Keratinocyte (primary cell): ENCODE results near the gene TMPRSS13. TPM values are rescaled to one million over a fixed set of nuclear protein-coding genes. Genes with fewer than 3 reads are reported as not detected.
"Not testable (repeated sequence)": the region's sequence is repeated elsewhere in the genome, so short reads cannot be mapped to it uniquely, and the experiment has no call there.

Experiments used
- DNase-seq: peaks from one replicate; pipeline ENCODE4 v3.0.0-alpha.2; 2011; ENCODE audit warnings: low read depth, missing footprints, low spot score
- FAIRE-seq: peaks from 2 replicates; lab custom pipeline; 2011; peaks lifted over from hg19 to GRCh38; lab: Jason Lieb, UNC
- H2AFZ ChIP-seq: 2 replicates; pipeline ENCODE4 v1.6.0; 2012; ENCODE audit warnings: low read length, control low read depth, inconsistent platforms; ENCODE audit not compliant: control insufficient read depth
- H3K27ac ChIP-seq: 2 replicates; pipeline ENCODE4 v1.5.1; 2011; ENCODE audit warnings: low read length; ENCODE audit not compliant: control insufficient read depth, insufficient read depth
- H3K27me3 ChIP-seq: 3 replicates; pipeline ENCODE4 v1.6.0; 2011; ENCODE audit warnings: low read length; ENCODE audit not compliant: control insufficient read depth, insufficient read depth; ENCODE audit errors: extremely low read depth
- H3K36me3 ChIP-seq, 2 experiments: 2 replicates in 1 of 2; 3 replicates in 1 of 2; pipeline ENCODE4 v1.5.1; 2011; ENCODE audit warnings: low read length in 2 of 2, mild to moderate bottlenecking in 1 of 2; ENCODE audit not compliant: control insufficient read depth in 2 of 2, insufficient read depth in 2 of 2; ENCODE audit errors: extremely low read depth in 1 of 2
- H3K4me1 ChIP-seq: 3 replicates; pipeline ENCODE4 v1.5.1; 2011; ENCODE audit warnings: low read length; ENCODE audit not compliant: control insufficient read depth, insufficient read depth; ENCODE audit errors: extremely low read depth
- H3K4me2 ChIP-seq: 3 replicates; pipeline ENCODE4 v1.6.0; 2011; ENCODE audit warnings: low read depth, low read length; ENCODE audit not compliant: control insufficient read depth, insufficient read depth; ENCODE audit errors: extremely low read depth
- H3K4me3 ChIP-seq, 3 experiments: fragments of 200-600 bp in 1 of 3; sonication (generic) in 1 of 3; 2 replicates in 2 of 3; 3 replicates in 1 of 3; pipeline ENCODE4 v1.5.1; 2011 to 2016; ENCODE audit warnings: low read length in 3 of 3, mild to moderate bottlenecking in 3 of 3, control low read depth in 2 of 3, inconsistent platforms in 1 of 3, low read depth in 1 of 3, mixed read lengths in 1 of 3, mixed run types in 1 of 3, moderate library complexity in 1 of 3; ENCODE audit not compliant: control insufficient read depth in 2 of 3, insufficient read depth in 2 of 3; ENCODE audit errors: extremely low read depth in 1 of 3
- H3K79me2 ChIP-seq: 2 replicates; pipeline ENCODE4 v1.6.0; 2012; ENCODE audit warnings: low read length; ENCODE audit not compliant: control insufficient read depth, insufficient read depth
- H3K9ac ChIP-seq: 3 replicates; pipeline ENCODE4 v1.6.0; 2011; ENCODE audit warnings: low read length; ENCODE audit not compliant: control insufficient read depth, insufficient read depth; ENCODE audit errors: extremely low read depth
- H3K9me1 ChIP-seq: 3 replicates; pipeline ENCODE4 v1.6.0; 2011; ENCODE audit warnings: low read length; ENCODE audit not compliant: control insufficient read depth, insufficient read depth; ENCODE audit errors: extremely low read depth
- H3K9me3 ChIP-seq: 2 replicates; pipeline ENCODE4 v1.5.1; 2012; ENCODE audit warnings: low read depth, low read length; ENCODE audit not compliant: control insufficient read depth
- H4K20me1 ChIP-seq: 3 replicates; pipeline ENCODE4 v1.6.0; 2011; ENCODE audit warnings: low read length; ENCODE audit not compliant: control insufficient read depth, insufficient read depth; ENCODE audit errors: extremely low read depth
- CTCF ChIP-seq, 3 experiments: IDR thresholded peaks in 1 of 3; conservative IDR thresholded peaks in 1 of 3; optimal IDR thresholded peaks in 1 of 3; 2 replicates in 2 of 3; 3 replicates in 1 of 3; pipeline versions ENCODE3 to v1.5.1; 2011; ENCODE audit warnings: low read length in 3 of 3, mild to moderate bottlenecking in 3 of 3, moderate library complexity in 2 of 3, control low read depth in 1 of 3, inconsistent platforms in 1 of 3; ENCODE audit not compliant: insufficient read depth in 2 of 3; ENCODE audit errors: extremely low read depth in 1 of 3
- EZH2 ChIP-seq: IDR thresholded peaks from one replicate; pipeline ENCODE4 v1.6.1; 2012; ENCODE audit warnings: inconsistent platforms, mild to moderate bottlenecking, low read length, moderate library complexity
- dilution Hi-C: fragments of 300-500 bp; cut with MboI; formaldehyde crosslinking; loops from one replicate; pipeline ENCODE4 v1.7.0; 2020; ENCODE audit warnings: low sequenced_read_pairs; ENCODE audit not compliant: extremely low pct_ligation_motif_present
- polyA plus RNA-seq, 5 experiments: library from polyadenylated mRNA; depleted of rRNA in 3 of 5; stranded (reverse) in 3 of 5; stranded (forward) in 1 of 5; unstranded in 1 of 5; fragments of >200 nt; gene quantifications; 1 replicate in 1 of 5; 2 replicates in 3 of 5; 3 replicates in 1 of 5; pipeline versions ENCODE4 v1.2.1 to v1.2.3, GENCODE V29; 2011 to 2012; ENCODE audit warnings: missing spikeins in 2 of 5, low read depth in 1 of 5, low replicate concordance in 1 of 5

TMPRSS13 gene
- polyA plus RNA-seq, 1 donor (not counting 4 experiments of a cell fraction or from before 2014, with no cell fraction given): 1.8 TPM

GRCh38 chr11:117866526-117866925 lies 62.7 kb downstream of the TMPRSS13 start:
- H2AFZ ChIP-seq: no peak overlapping the region
- TF ChIP-seq CTCF (optimal IDR thresholded peaks at IDR 0.05 in 1 of 3, IDR thresholded peaks at IDR 0.05 in 1 of 3, conservative IDR thresholded peaks at IDR 0.05 in 1 of 3; ENCODE audit: extremely low read depth in 1 of 3, insufficient read depth in 2 of 3, low read length in 3 of 3): no peak
- TF ChIP-seq EZH2: no peak
- H4K20me1 ChIP-seq: no peaks in the 10 kb centered on the region
- no peaks in the 10 kb centered on the region for H3K9me3 ChIP-seq
- H3K9ac ChIP-seq: no peak overlapping the region
- H3K79me2 ChIP-seq: no peaks in the 10 kb centered on the region
- FAIRE-seq (no peak), DNase-seq (no peak)
- no peak overlapping the region for H3K4me3 ChIP-seq
- no peaks in the 10 kb centered on the region for H3K36me3 ChIP-seq
- H3K4me2 ChIP-seq: no peak overlapping the region
- H3K27ac ChIP-seq: no peak overlapping the region
- peaks cover 6% of the 10 kb centered on the region for H3K27me3 ChIP-seq
- dilution Hi-C loops: no loop called here
- H3K9me1 ChIP-seq: no peaks in the 10 kb centered on the region
- no peaks in the 10 kb centered on the region for H3K4me1 ChIP-seq

GRCh38 chr11:117865546-117865945 lies 63.7 kb downstream of the TMPRSS13 start:
- H3K27ac ChIP-seq, H3K36me3 ChIP-seq, FAIRE-seq, H3K4me3 ChIP-seq, H3K9me3 ChIP-seq, H3K4me2 ChIP-seq, DNase-seq, H4K20me1 ChIP-seq, H2AFZ ChIP-seq, H3K9ac ChIP-seq, H3K9me1 ChIP-seq, H3K27me3 ChIP-seq, H3K4me1 ChIP-seq, dilution Hi-C loops, H3K79me2 ChIP-seq: not testable (repeated sequence)

GRCh38 chr11:117863383-117863782 lies 65.8 kb downstream of the TMPRSS13 start:
- TF ChIP-seq EZH2 (no peak), CTCF (optimal IDR thresholded peaks at IDR 0.05 in 1 of 3, IDR thresholded peaks at IDR 0.05 in 1 of 3, conservative IDR thresholded peaks at IDR 0.05 in 1 of 3; ENCODE audit: extremely low read depth in 1 of 3, insufficient read depth in 2 of 3, low read length in 3 of 3) (no peak)
- no peaks in the 10 kb centered on the region for H4K20me1 ChIP-seq
- DNase-seq: no peak
- H3K4me2 ChIP-seq: no peak overlapping the region
- no peaks in the 10 kb centered on the region for H3K79me2 ChIP-seq
- no peaks in the 10 kb centered on the region for H3K9me3 ChIP-seq
- dilution Hi-C loops: no loop called here
- H3K4me1 ChIP-seq: no peaks in the 10 kb centered on the region
- no peak overlapping the region for H3K4me3 ChIP-seq
- H3K36me3 ChIP-seq: no peaks in the 10 kb centered on the region
- no peak for FAIRE-seq
- H3K27ac ChIP-seq: no peak overlapping the region
- peaks cover 6% of the 10 kb centered on the region for H3K27me3 ChIP-seq
- no peak overlapping the region for H3K9ac ChIP-seq
- no peak overlapping the region for H2AFZ ChIP-seq
- H3K9me1 ChIP-seq: no peaks in the 10 kb centered on the region
